Right renal cortex interstitium (tissue), 3 donors: ENCODE measurements around the gene WBP2. TPM values are rescaled to one million over a fixed set of nuclear protein-coding genes. Genes with fewer than 3 reads are reported as not detected.

Experiments used
- DNase-seq, 3 donors: peaks; one replicate each; pipeline ENCODE4 v3.0.0-alpha.2; 2013; ENCODE audit warnings: low read depth in 3 of 3, low spot score in 2 of 3
- polyA plus RNA-seq, 3 donors: library from polyadenylated mRNA; unstranded; fragments of 120-200 nt; gene quantifications; one replicate each; pipeline ENCODE4 v1.2.1, GENCODE V29; 2013; ENCODE audit not compliant: insufficient read length in 3 of 3

Gene WBP2
- polyA plus RNA-seq, 3 donors: 70.2 to 86.7 (median 82.8) TPM

- DNase-seq: no peak
These were observed 8.2 kb downstream of the WBP2 start for GRCh38 chr17:75846692-75847613.

GRCh38 chr17:75845933-75846691, 9.0 kb downstream of the WBP2 start:
- DNase-seq: no peak

- DNase-seq: peak in 1 of 3 donors; percentile 46
These were observed 9.9 kb downstream of the WBP2 start for GRCh38 chr17:75845058-75845711.

GRCh38 chr17:75844530-75845057, 10.5 kb downstream of the WBP2 start:
- DNase-seq: no peak

GRCh38 chr17:75843577-75844529, 11.3 kb downstream of the WBP2 start, which contains the start of gene UNC13D:
Gene UNC13D (minus strand): TSS chr17:75844404. CDS start chr17:75844337, 67 bp downstream.
- no peak for DNase-seq

GRCh38 chr17:75842963-75843576, 12.1 kb downstream of the WBP2 start:
- DNase-seq: no peak

- DNase-seq: no peak
These were observed 12.7 kb downstream of the WBP2 start for GRCh38 chr17:75842411-75842810.

GRCh38 chr17:75840799-75841164, 14.4 kb downstream of the WBP2 start:
- DNase-seq: no peak

GRCh38 chr17:75839942-75840798, 15.0 kb downstream of the WBP2 start:
- DNase-seq: no peak

- no peak for DNase-seq
These were observed 16.7 kb downstream of the WBP2 start for GRCh38 chr17:75838410-75838809.

GRCh38 chr17:75837899-75838298, 17.2 kb downstream of the WBP2 start:
- DNase-seq: no peak

GRCh38 chr17:75836605-75837004, 18.5 kb downstream of the WBP2 start:
- no peak for DNase-seq

- DNase-seq: no peak
These were observed 19.5 kb downstream of the WBP2 start for GRCh38 chr17:75835654-75835987.

- no peak for DNase-seq
These were observed 20.0 kb downstream of the WBP2 start for GRCh38 chr17:75834928-75835653.

- DNase-seq: no peak
These were observed 20.7 kb downstream of the WBP2 start for GRCh38 chr17:75834279-75834920.

GRCh38 chr17:75832652-75833400, 22.3 kb downstream of the WBP2 start:
- DNase-seq: no peak
